ENCODE results near the gene PODXL2.
"Not testable (repeated sequence)": the region's sequence is repeated elsewhere in the genome, so short reads cannot be mapped to it uniquely, and the experiment has no call there.

PODXL2 gene

DNA sequence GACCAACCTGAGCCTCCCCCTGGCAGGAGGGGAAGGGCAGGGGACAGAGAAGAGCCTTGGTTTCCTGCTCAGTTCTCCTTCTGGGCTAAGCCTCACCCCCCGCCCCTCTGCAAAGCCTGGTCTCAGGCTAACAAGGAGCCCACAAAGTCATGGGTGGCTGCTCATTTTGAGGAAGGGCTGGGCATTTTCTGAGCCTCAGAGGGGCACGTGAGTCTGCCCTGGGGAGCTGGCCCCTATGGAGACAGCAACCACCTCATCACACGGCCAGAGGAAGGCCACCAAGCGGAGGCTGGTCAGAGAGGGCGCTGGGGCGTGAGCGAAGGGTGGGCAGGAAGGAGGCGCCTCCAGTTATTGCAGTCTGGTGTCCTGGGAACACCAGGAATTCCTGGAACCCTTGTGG, 62.5 kb downstream of the PODXL2 start:
- DNase-seq (ENCODE audit: low read depth) = no peak

- DNase-seq (ENCODE audit: low read depth) = no peak
Observed at GRCh38 chr3:127691974-127692373, 63.0 kb downstream of the PODXL2 start.

GRCh38 chr3:127692501-127693335, 63.7 kb downstream of the PODXL2 start:
- no peak for DNase-seq (ENCODE audit: low read depth)

DNA sequence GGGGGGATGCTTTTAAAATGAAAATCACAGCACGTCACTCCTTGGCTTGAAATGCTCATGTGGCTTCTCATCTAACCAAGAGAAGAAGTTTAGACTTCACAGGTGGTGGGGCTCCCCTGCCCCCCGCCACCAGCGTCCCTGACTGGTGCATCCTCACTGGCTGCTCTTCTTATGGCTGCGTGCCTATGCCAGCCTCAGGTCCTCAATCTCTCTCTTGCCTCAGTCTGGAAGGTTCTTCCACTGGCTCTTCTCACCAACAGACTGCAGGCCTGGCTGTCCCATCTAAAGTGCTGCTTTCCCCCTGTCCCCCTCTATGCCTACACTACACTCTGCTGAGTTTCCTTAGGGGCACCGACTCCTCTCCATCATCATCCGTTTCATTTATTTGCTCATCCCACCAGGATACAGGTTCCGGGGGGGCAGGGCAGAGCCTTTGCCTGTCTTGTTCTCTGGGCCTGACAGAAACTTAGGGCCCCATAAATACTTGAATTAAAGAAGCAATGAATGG, 64.4 kb downstream of the PODXL2 start:
- DNase-seq (ENCODE audit: low read depth) = no peak

DNA sequence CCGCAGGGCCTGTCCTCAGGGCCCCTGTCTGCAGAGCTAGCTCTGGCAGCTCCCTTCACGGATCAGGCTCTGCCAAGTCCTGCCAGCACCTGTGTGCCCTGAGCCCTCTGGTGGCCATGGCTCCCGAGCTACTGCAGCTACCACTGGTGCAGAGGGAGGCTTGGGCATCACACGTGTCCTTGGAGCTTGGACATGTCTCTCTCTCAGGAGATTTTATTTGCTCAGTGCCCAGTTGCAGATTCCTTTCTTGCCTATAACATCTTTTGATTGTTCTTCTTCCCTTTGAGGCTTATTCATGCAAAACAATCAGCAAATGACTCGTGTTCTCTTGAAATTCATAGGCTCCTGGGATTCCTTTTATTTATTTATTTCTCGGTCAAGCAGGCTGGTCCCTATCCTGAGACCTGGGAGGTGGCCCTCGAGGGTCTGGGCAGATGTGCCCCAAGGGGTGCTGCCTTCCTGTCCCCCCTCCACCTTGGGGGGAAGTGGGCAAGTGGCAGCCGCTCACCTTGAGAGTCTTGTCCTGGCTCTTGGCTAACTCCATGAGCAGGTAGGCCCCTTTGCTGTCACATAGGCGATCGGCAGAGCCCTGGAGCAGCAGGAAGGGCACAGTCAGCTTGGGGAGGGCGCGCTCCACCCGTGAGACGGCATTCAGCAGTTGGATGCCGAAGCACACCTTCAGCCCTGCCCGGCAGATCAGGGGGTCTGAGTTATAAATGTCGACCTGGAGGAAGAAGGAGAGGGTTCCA, 65.7 kb downstream of the PODXL2 start:
- DNase-seq (ENCODE audit: low read depth) = no peak

GRCh38 chr3:127697551-127698240, 68.7 kb downstream of the PODXL2 start:
- no peak for DNase-seq (ENCODE audit: low read depth)

- no peak for DNase-seq (ENCODE audit: low read depth)
Observed at GRCh38 chr3:127698286-127698685, 69.3 kb downstream of the PODXL2 start.

GRCh38 chr3:127698691-127699415, 69.9 kb downstream of the PODXL2 start:
- DNase-seq (ENCODE audit: low read depth) = no peak

- DNase-seq (ENCODE audit: low read depth) = no peak
Observed at GRCh38 chr3:127699416-127700300, 70.7 kb downstream of the PODXL2 start.

DNA sequence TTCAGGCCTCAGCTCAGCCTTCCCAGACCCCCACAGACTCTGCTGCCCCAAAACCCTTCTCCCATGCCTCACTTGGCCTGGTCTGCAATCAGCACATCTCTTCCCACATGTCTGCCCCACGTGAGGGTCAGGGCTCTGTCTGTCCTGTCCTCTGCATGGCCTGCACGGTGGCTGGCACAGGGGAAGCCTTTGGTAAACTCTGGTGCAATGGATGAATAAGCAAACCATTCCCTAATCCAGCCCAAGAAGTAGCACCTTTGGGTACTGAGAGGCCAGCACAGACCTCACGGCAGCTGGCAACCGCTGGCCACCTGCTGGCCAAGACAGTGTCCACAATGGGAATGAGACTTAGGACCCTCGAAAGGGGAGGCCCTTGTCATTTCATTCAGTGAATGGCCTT, 71.4 kb downstream of the PODXL2 start:
- no peak for DNase-seq (ENCODE audit: low read depth)

GRCh38 chr3:127701280-127701911, 72.4 kb downstream of the PODXL2 start:
- DNase-seq (ENCODE audit: low read depth) = no peak

DNA sequence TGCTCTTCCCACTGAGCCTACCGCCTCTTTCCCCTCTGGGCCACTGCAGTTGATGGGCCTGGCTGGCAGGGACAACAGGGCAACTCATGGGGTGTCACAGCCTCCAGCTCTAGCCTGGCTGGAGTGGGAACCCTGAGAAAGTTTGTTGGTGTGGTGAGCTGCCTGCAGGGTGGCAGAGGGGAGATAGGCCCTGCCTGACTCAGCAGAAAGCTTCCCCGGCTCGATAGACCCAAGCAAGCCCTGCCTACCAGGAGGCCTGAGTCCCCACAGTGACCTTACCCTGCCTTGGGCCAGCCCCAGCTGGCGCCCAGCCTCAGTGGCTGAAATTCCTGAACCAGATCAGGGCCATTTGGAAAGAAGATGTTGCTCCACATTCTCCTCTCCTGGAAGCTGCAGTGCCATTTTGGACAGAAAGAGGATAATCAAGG, 73.2 kb downstream of the PODXL2 start:
- DNase-seq (ENCODE audit: low read depth) = no peak

DNA sequence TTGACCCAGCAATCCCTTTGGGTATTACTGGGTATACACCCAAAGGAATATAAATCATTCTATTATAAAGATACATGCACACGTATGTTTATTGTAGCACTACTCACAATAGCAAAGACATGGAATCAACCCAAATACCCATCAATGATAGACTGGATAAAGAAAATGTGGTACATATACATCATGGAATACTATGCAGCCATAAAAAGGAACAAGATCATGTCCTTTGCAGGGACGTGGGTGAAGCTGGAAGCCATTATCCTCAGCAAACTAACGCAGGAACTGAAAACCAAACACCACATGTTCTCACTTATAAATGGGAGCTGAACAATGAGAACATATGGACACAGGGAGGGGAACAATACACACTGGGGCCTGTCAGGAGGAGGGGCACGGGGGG, 75.9 kb downstream of the PODXL2 start:
- DNase-seq (ENCODE audit: low read depth) = not testable (repeated sequence)

DNA sequence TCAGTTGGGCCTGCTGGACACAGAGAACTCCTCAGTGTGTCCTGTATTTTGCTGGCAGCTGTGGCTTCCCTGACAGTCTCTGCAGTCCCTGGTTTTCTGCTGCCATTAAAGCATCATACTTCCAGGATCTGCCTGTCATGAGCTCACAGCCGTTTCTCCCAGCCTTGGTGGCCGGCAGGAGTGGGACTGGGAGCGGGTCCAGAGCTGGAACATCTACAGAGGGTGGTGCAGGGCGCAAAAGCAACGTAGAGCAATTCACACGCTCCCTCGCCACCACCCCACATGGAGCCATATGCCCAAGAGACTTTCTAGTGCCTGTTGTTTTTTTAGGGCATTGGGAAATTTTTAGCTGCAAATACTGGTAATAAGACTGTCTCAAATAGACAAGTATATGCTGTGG, 77.3 kb downstream of the PODXL2 start:
- no peak for DNase-seq (ENCODE audit: low read depth)

- no peak for DNase-seq (ENCODE audit: low read depth)
Observed at GRCh38 chr3:127706785-127707351, 77.9 kb downstream of the PODXL2 start.

DNA sequence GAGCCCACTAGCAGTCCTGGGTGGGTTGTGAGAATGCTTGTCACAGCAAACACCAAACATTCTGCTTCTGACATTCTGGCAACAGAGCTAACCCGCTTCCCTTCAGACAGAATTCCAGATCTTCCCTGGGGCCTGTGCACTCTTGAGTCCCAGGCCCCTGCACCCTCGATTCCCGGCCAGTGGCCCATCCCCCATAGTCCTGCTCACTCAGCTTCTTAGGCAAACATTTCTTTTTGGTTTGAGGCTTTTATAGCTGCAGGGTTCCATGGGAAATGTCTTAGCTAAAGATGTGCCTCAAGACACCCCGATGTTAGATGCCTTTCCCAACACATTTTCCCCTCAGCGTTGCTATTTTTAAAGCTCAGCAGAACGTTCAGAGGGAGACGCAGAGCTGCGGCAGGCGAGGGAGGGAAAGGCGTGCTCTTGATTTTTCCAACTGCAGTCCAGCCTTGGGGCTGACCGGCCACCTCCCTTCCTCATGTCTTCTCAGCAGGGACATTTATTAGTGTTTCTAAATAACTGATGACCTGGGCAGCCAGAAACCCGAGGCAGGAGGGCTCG, 78.9 kb downstream of the PODXL2 start:
- no peak for DNase-seq (ENCODE audit: low read depth)

DNA sequence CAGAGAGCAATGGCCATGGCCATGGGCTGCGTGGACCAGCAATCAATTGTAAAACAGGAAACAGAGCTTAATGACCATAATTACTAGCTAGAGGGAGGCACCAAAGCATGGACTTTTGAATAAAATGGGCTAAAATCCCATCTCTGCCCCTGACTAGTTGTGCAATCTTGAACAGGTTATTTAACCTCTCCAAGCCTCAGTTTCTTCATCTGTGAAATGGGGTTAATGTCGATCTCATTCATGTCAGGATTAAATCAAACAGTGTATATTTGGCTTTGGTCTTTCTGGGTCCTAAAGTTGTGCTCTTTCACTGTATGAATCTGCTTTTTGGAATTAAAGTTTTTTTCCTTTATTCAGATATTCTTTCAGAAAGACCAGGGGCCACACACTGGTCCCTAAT, 79.9 kb downstream of the PODXL2 start:
- DNase-seq (ENCODE audit: low read depth) = no peak

DNA sequence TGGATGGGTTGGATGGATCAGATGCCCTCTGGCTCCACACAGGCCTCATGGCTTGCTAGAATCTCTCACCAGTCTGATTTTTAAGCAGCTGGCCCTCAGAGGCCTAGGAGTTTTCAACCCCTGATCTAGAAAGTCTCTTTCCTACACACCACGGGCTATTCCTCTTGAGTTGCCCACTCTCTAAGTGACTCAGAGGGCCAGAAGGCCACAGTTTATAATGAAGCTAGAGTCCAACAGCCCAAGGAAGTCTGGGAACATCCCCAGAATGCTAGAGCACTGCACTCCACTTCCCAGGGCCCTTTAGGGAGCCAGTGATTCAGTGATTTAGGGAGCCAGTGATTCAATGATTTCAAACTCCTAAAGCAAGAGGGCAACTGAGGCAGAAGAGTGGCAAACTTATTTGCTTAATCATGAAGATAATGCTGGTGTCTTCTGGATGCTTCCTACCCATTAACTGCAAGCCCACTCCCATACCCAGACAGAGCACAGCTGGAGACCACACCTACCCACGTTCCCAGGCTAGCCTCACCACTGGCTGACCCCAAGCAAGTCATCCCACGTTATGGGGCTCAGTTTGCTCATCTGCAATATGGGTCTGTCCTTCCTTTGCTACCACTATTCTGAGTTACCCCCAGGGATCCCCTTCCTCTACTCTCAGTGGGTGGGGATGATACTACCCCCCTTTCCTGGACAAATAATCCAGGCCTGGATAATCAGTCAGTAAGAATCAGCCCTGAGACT, 80.5 kb downstream of the PODXL2 start:
- no peak for DNase-seq (ENCODE audit: low read depth)
